Endothelial cell (in vitro differentiated cells): ENCODE measurements around the gene ERG. TPM values are rescaled to one million over a fixed set of nuclear protein-coding genes. Genes with fewer than 3 reads are reported as not detected.
A peak's percentile ranks its signal among the peaks of the same experiment; 100 is the strongest.

Experiments
- DNase-seq: peaks from one replicate; pipeline ENCODE4 v3.0.0; 2021; ENCODE audit warnings: low spot score
- H3K27ac Mint-ChIP-seq: one replicate; pipeline ENCODE4 v1.8.0; 2021; ENCODE audit warnings: mixed read lengths, inconsistent platforms; ENCODE audit not compliant: unreplicated experiment
- H3K27me3 Mint-ChIP-seq: one replicate; pipeline ENCODE4 v1.8.0; 2021; ENCODE audit warnings: mild to moderate bottlenecking, moderate library complexity, mixed read lengths, inconsistent platforms; ENCODE audit not compliant: unreplicated experiment
- H3K36me3 Mint-ChIP-seq: one replicate; pipeline ENCODE4 v1.8.0; 2021; ENCODE audit warnings: mild to moderate bottlenecking, low read depth, mixed read lengths, inconsistent platforms; ENCODE audit not compliant: unreplicated experiment
- H3K4me1 Mint-ChIP-seq: one replicate; pipeline ENCODE4 v1.8.0; 2021; ENCODE audit warnings: mild to moderate bottlenecking, mixed read lengths, inconsistent platforms; ENCODE audit not compliant: unreplicated experiment
- H3K4me3 Mint-ChIP-seq: one replicate; pipeline ENCODE4 v1.8.0; 2021; ENCODE audit warnings: mild to moderate bottlenecking, mixed read lengths, inconsistent platforms; ENCODE audit not compliant: unreplicated experiment
- H3K9me3 Mint-ChIP-seq: one replicate; pipeline ENCODE4 v1.8.0; 2021; ENCODE audit warnings: mixed read lengths, inconsistent platforms; ENCODE audit not compliant: unreplicated experiment
- total RNA-seq: library from RNA; stranded (reverse); fragmentation: NEBNext Ultra II Directional; extraction: Animal tissue kit (Norgen Biotek cat#: 25700); gene quantifications from one replicate; pipeline ENCODE4 v1.2.1, GENCODE V29; 2021; ENCODE audit not compliant: unreplicated experiment
- TF ChIP-seq, protein P1 (sequence below): fragments of 200-600 bp; sonication (generic); IDR thresholded peaks from one replicate; pipeline ENCODE4 v1.5.0; 2021; ENCODE audit warnings: antibody characterized with exemption; ENCODE audit not compliant: unreplicated experiment

The ERG gene
- total RNA-seq, 1 donor from 2014 or later, result 133 TPM

DNA sequence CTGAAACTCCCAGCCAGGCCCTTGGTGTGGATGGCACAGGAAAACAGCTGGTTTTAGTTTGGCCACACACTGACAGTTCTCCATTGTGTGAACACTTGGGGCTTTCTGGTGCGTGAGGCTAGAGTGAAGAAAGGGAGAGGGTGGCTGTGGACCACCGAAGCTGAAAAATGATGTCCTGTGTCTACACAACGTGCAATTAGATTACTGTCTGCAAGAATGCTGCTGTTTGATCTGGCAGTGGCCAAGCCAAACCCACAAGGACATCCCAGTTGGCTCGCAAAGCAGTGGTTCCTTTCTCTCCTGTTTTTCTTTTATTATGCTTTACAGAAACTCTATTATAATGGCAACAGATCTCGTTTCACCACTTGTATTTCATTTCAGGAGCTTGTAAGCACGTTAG, 58.9 kb downstream of the ERG start:
- H3K4me1 Mint-ChIP-seq, result peaks cover 8% of the 10 kb centered on the region
- H3K4me3 Mint-ChIP-seq, result no peak overlapping the region
- H3K9me3 Mint-ChIP-seq, result no peaks in the 10 kb centered on the region
- TF ChIP-seq, protein P1, sequence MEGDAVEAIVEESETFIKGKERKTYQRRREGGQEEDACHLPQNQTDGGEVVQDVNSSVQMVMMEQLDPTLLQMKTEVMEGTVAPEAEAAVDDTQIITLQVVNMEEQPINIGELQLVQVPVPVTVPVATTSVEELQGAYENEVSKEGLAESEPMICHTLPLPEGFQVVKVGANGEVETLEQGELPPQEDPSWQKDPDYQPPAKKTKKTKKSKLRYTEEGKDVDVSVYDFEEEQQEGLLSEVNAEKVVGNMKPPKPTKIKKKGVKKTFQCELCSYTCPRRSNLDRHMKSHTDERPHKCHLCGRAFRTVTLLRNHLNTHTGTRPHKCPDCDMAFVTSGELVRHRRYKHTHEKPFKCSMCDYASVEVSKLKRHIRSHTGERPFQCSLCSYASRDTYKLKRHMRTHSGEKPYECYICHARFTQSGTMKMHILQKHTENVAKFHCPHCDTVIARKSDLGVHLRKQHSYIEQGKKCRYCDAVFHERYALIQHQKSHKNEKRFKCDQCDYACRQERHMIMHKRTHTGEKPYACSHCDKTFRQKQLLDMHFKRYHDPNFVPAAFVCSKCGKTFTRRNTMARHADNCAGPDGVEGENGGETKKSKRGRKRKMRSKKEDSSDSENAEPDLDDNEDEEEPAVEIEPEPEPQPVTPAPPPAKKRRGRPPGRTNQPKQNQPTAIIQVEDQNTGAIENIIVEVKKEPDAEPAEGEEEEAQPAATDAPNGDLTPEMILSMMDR, result no peak
- DNase-seq, result no peak
- peaks cover 40% of the 10 kb centered on the region for H3K36me3 Mint-ChIP-seq
- no peak overlapping the region for H3K27ac Mint-ChIP-seq
- H3K27me3 Mint-ChIP-seq, result peaks cover 5% of the 10 kb centered on the region

DNA sequence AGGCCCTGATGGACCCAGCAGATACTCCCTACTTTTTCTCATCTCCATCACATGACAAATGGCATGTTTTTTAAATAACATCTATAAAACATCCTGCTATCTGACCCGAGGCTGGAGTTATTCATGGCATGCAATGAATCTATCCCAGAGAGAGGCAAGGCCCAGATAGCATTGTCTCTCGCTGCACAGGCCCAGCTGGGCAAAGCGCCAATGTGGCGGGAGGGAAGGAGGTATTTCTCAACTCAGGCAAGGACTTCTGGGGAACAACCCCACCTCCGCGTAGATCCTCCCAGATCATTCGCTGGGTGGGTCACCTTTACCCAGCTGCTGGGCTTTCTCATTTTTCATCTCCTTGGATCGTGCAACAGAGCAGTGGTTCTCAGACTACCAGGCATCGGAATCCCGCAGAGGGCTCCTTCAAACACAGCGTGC, 59.8 kb downstream of the ERG start:
- DNase-seq, result no peak
- H3K27me3 Mint-ChIP-seq, result peaks cover 7% of the 10 kb centered on the region
- TF ChIP-seq, protein P1, result no peak
- H3K9me3 Mint-ChIP-seq, result no peaks in the 10 kb centered on the region
- H3K36me3 Mint-ChIP-seq, result peaks cover 41% of the 10 kb centered on the region
- no peak overlapping the region for H3K27ac Mint-ChIP-seq
- peak overlapping the region; percentile 15 for H3K4me3 Mint-ChIP-seq
- H3K4me1 Mint-ChIP-seq, result peaks cover 8% of the 10 kb centered on the region

- no peak overlapping the region for H3K4me3 Mint-ChIP-seq
- H3K27me3 Mint-ChIP-seq, result peaks cover 7% of the 10 kb centered on the region
- peaks cover 37% of the 10 kb centered on the region for H3K36me3 Mint-ChIP-seq
- TF ChIP-seq, protein P1, result no peak
- no peaks in the 10 kb centered on the region for H3K9me3 Mint-ChIP-seq
- no peak for DNase-seq
- no peak overlapping the region for H3K27ac Mint-ChIP-seq
- H3K4me1 Mint-ChIP-seq, result peaks cover 4% of the 10 kb centered on the region
Observed at GRCh38 chr21:38436341-38436740, 61.9 kb downstream of the ERG start.

DNA sequence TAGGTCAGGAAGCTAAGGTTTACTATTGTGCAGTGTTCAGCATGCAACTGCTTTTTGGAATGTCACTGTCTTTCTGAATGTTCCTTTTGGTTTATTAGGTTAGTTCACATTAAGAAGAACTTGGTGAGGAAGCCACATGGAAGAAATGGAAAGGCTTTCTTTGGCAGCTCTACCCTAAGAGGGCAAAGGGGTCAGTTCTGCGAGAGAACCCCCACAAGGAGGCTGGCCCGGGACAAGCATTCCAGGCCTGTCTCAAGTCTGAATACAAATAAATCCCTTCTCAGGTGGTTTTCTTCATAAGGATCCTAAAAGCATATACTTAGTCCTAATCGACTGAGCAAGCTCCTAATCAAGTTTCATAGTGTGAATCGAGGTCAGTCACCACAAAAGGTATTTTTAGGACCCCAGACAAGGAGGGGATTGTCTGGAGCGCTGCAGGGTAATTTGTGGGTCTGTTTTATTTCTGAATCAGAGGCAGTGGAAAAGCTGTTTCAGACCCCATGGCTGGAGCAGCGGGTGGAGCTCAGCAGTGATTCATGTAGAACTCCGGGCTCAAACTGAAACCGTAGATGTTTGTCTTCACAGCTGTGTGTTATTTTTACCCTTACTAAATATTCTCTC, 63.3 kb downstream of the ERG start:
- no peak overlapping the region for H3K27ac Mint-ChIP-seq

DNA sequence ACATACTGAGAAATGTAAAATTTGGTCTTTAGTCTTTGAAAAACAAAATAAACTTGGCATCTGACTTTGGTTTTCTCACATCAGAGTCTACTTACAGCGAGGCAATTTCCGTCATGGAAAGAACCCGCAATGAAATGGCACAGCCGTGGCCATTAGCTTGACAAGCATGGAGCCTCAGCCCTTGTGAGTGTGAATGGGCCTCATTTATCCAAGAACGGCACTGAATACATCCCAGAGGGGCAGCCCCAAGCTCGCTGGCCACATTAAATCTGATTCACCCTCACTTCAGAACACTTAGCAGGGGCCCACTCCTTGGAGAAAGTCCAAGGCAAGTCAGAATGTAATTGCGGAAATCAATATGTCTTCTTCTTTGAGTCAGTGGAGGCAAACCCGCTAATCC, 64.8 kb downstream of the ERG start:
- peaks cover 7% of the 10 kb centered on the region for H3K27me3 Mint-ChIP-seq
- H3K27ac Mint-ChIP-seq, result no peak overlapping the region
- TF ChIP-seq, protein P1, result no peak
- DNase-seq, result no peak
- no peaks in the 10 kb centered on the region for H3K9me3 Mint-ChIP-seq
- no peak overlapping the region for H3K4me3 Mint-ChIP-seq
- peaks cover 32% of the 10 kb centered on the region for H3K36me3 Mint-ChIP-seq
- no peaks in the 10 kb centered on the region for H3K4me1 Mint-ChIP-seq

More for the DNA sequence above, 63.3 kb downstream of the ERG start:
- H3K36me3 Mint-ChIP-seq, result peaks cover 40% of the 10 kb centered on the region
- no peaks in the 10 kb centered on the region for H3K9me3 Mint-ChIP-seq
- no peak for DNase-seq
- H3K4me3 Mint-ChIP-seq, result no peak overlapping the region
- no peaks in the 10 kb centered on the region for H3K4me1 Mint-ChIP-seq
- TF ChIP-seq, protein P1, result no peak
- peaks cover 7% of the 10 kb centered on the region for H3K27me3 Mint-ChIP-seq
